Peyer's patch (tissue), 4 donors: Measurements from ENCODE around the gene BCAN.

Experiments
- CTCF ChIP-seq, 6 experiments: fragments of 450-650 bp in 4 of 6; fragments of 200-600 bp in 2 of 6; sonication (generic) in 1 of 6; IDR thresholded peaks; one replicate each; pipeline ENCODE4 v1.5.1; 2017 to 2019; ENCODE audit warnings: antibody characterized with exemption in 6 of 6, mild to moderate bottlenecking in 3 of 6, moderate library complexity in 1 of 6
- POLR2A ChIP-seq, 2 donors: fragments of 450-650 bp; IDR thresholded peaks; one replicate each; pipeline ENCODE4 v1.5.1; 2017; ENCODE audit warnings: antibody characterized with exemption in 2 of 2, mild to moderate bottlenecking in 2 of 2, moderate library complexity in 2 of 2

GRCh38 chr1:156592158-156592909, 49.6 kb upstream of the BCAN start:
- TF ChIP-seq POLR2A (IDR thresholded peaks at IDR 0.05) (no peak), CTCF (IDR thresholded peaks at IDR 0.05) (no peak)
